Measurements from ENCODE around the gene ADM5.

ADM5 gene

GRCh38 chr19:49677901-49678674, 11.3 kb upstream of the ADM5 start:
- DNase-seq (ENCODE audit: low read depth): peak; percentile 13
- peak overlapping the region; percentile 100 for H3K4me3 ChIP-seq (ENCODE audit: low read depth, low read length)

GRCh38 chr19:49678985-49679770, 10.2 kb upstream of the ADM5 start:
- peak overlapping the region; percentile 2 for H3K4me3 ChIP-seq (ENCODE audit: low read depth, low read length)

GRCh38 chr19:49679771-49680413, 9.5 kb upstream of the ADM5 start:
- no peak for DNase-seq (ENCODE audit: low read depth)
- H3K4me3 ChIP-seq (ENCODE audit: low read depth, low read length): peak overlapping the region; percentile 20

More at GRCh38 chr19:49678985-49679770, 10.2 kb upstream of the ADM5 start:
- DNase-seq (ENCODE audit: low read depth): no peak

- H3K4me3 ChIP-seq (ENCODE audit: low read depth, low read length): peak overlapping the region; percentile 20
- peak; percentile 36 for DNase-seq (ENCODE audit: low read depth)
Observed at GRCh38 chr19:49680421-49681351, 8.7 kb upstream of the ADM5 start.

GRCh38 chr19:49681830-49682229, 7.6 kb upstream of the ADM5 start:
- no peak overlapping the region for H3K4me3 ChIP-seq (ENCODE audit: low read depth, low read length)
- no peak for DNase-seq (ENCODE audit: low read depth)

GRCh38 chr19:49682274-49682673, 7.1 kb upstream of the ADM5 start:
- no peak for DNase-seq (ENCODE audit: low read depth)
- no peak overlapping the region for H3K4me3 ChIP-seq (ENCODE audit: low read depth, low read length)

- DNase-seq (ENCODE audit: low read depth): no peak
- no peak overlapping the region for H3K4me3 ChIP-seq (ENCODE audit: low read depth, low read length)
Observed at GRCh38 chr19:49683814-49684250, 5.6 kb upstream of the ADM5 start.

GRCh38 chr19:49684251-49684982, 5.0 kb upstream of the ADM5 start:
- DNase-seq (ENCODE audit: low read depth): no peak
- no peak overlapping the region for H3K4me3 ChIP-seq (ENCODE audit: low read depth, low read length)

GRCh38 chr19:49684983-49685553, 4.3 kb upstream of the ADM5 start:
- no peak overlapping the region for H3K4me3 ChIP-seq (ENCODE audit: low read depth, low read length)
- DNase-seq (ENCODE audit: low read depth): no peak

GRCh38 chr19:49685845-49686332, 3.5 kb upstream of the ADM5 start:
- DNase-seq (ENCODE audit: low read depth): no peak

GRCh38 chr19:49686503-49687088, 2.8 kb upstream of the ADM5 start:
- H3K4me3 ChIP-seq (ENCODE audit: low read depth, low read length): no peak overlapping the region
- no peak for DNase-seq (ENCODE audit: low read depth)

More at GRCh38 chr19:49685845-49686332, 3.5 kb upstream of the ADM5 start:
- no peak overlapping the region for H3K4me3 ChIP-seq (ENCODE audit: low read depth, low read length)

GRCh38 chr19:49687150-49687549, 2.2 kb upstream of the ADM5 start:
- no peak overlapping the region for H3K4me3 ChIP-seq (ENCODE audit: low read depth, low read length)
- no peak for DNase-seq (ENCODE audit: low read depth)

- H3K4me3 ChIP-seq (ENCODE audit: low read depth, low read length): no peak overlapping the region
- DNase-seq (ENCODE audit: low read depth): no peak
Observed at GRCh38 chr19:49687566-49688316, 1.7 kb upstream of the ADM5 start.

GRCh38 chr19:49688531-49689132, 762 bp upstream of the ADM5 start:
- DNase-seq (ENCODE audit: low read depth): no peak
- H3K4me3 ChIP-seq (ENCODE audit: low read depth, low read length): no peak overlapping the region

GRCh38 chr19:49690079-49690655, 773 bp downstream of the ADM5 start:
- no peak for DNase-seq (ENCODE audit: low read depth)
- peak overlapping the region; percentile 55 for H3K4me3 ChIP-seq (ENCODE audit: low read depth, low read length)

- no peak for DNase-seq (ENCODE audit: low read depth)
- peak within 1 kb of the TSS; percentile 55 for H3K4me3 ChIP-seq (ENCODE audit: low read depth, low read length)
Observed at GRCh38 chr19:49690656-49691242, 1.4 kb downstream of the ADM5 start, which contains the start of gene CPT1C. TSS of gene CPT1C (plus strand) at chr19:49691116. CDS start at chr19:49692253, 1,137 bp downstream.

All from skeletal muscle cell (primary cell).